Bronchial epithelial cell (primary cell): Measurements from ENCODE around the gene PDE4C. TPM values are rescaled to one million over a fixed set of nuclear protein-coding genes. Genes with fewer than 3 reads are reported as not detected.
"Not testable (repeated sequence)": the region's sequence is repeated elsewhere in the genome, so short reads cannot be mapped to it uniquely, and the experiment has no call there.

Experiments used
- DNase-seq: peaks from one replicate; pipeline ENCODE4 v3.0.0-alpha.2; 2010; ENCODE audit warnings: low read depth
- FAIRE-seq: peaks from 2 replicates; lab custom pipeline; 2011; peaks lifted over from hg19 to GRCh38; lab: Jason Lieb, UNC
- H3K27me3 ChIP-seq: 2 replicates; pipeline ENCODE4 v1.5.1; 2011; ENCODE audit warnings: low read length; ENCODE audit not compliant: control insufficient read depth, insufficient read depth
- H3K36me3 ChIP-seq: 2 replicates; pipeline ENCODE4 v1.5.1; 2011; ENCODE audit warnings: low read length; ENCODE audit not compliant: control insufficient read depth, insufficient read depth
- H3K4me3 ChIP-seq: 2 replicates; pipeline ENCODE4 v1.5.1; 2011; ENCODE audit warnings: mild to moderate bottlenecking, low read depth, low read length, control low read depth
- total RNA-seq: library from RNA; depleted of rRNA; stranded (reverse); fragments of >200 nt; gene quantifications from 2 replicates; pipeline ENCODE4 v1.2.1, GENCODE V29; 2014
- TF ChIP-seq, protein P1 (sequence below): IDR thresholded peaks from 2 replicates; pipeline ENCODE4 v1.5.1; 2011; ENCODE audit warnings: mild to moderate bottlenecking, moderate library complexity, low read length, control low read depth, inconsistent platforms; ENCODE audit not compliant: insufficient read depth, severe bottlenecking

The PDE4C gene
- total RNA-seq, 1 donor from 2014 or later: 0.26 TPM

DNA sequence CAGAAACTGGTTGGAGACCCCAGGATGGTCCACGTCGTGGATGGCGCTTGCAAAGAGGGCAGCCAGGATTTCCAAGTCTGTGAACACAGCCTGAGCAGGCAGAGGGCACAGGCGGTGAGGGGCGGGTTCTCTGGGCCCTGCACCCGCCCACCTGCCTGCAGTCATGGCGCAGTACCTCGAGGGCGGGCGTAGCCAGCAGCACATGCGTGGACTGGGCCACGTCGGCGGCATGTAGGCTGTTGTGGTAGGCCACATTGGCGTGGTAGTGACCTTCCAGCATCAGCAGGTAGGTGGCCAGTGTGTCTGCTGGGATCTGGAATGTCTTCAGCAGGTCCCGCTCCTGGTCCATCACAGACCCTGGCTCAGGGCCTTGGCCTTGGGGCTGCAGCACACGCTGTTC, 8.1 kb downstream of the PDE4C start:
- FAIRE-seq (no peak), DNase-seq (no peak)
- Histone ChIP-seq H3K4me3 (no peak overlapping the region), H3K27me3 (peaks cover 3% of the 10 kb centered on the region), H3K36me3 (no peaks in the 10 kb centered on the region)
- TF ChIP-seq, protein P1, sequence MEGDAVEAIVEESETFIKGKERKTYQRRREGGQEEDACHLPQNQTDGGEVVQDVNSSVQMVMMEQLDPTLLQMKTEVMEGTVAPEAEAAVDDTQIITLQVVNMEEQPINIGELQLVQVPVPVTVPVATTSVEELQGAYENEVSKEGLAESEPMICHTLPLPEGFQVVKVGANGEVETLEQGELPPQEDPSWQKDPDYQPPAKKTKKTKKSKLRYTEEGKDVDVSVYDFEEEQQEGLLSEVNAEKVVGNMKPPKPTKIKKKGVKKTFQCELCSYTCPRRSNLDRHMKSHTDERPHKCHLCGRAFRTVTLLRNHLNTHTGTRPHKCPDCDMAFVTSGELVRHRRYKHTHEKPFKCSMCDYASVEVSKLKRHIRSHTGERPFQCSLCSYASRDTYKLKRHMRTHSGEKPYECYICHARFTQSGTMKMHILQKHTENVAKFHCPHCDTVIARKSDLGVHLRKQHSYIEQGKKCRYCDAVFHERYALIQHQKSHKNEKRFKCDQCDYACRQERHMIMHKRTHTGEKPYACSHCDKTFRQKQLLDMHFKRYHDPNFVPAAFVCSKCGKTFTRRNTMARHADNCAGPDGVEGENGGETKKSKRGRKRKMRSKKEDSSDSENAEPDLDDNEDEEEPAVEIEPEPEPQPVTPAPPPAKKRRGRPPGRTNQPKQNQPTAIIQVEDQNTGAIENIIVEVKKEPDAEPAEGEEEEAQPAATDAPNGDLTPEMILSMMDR: no peak

DNA sequence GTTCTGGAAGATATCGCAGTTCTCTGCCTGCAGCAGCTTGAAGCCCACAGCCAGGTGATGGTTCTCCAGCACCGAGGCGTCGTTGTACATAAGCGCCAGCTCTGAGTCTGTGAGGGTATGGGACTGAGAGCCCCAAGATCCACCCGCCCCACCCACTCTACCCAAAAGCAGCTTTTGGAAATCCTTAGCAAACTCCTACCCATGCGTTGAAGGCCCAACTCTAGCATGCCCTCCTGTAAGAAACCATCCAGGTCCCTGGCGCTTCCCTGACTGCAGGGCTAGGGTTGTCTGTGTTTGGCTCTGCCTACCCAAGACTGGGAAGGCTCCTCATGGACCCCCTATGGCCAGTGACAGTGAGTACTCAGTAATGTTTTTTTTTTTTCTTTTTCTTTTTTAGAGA, 9.4 kb downstream of the PDE4C start:
- DNase-seq (no peak), FAIRE-seq (no peak)
- Histone ChIP-seq H3K36me3 (no peaks in the 10 kb centered on the region), H3K27me3 (peaks cover 3% of the 10 kb centered on the region), H3K4me3 (no peak overlapping the region)
- TF ChIP-seq, protein P1: no peak

GRCh38 chr19:18214779-18215433, 11.3 kb downstream of the PDE4C start:
- H3K36me3 ChIP-seq: no peaks in the 10 kb centered on the region
- no peak overlapping the region for H3K4me3 ChIP-seq
- DNase-seq (peak; percentile 65), FAIRE-seq (no peak)
- TF ChIP-seq, protein P1: no peak
- peaks cover 3% of the 10 kb centered on the region for H3K27me3 ChIP-seq

GRCh38 chr19:18211683-18212082, 14.6 kb downstream of the PDE4C start:
- Histone ChIP-seq H3K36me3 (no peaks in the 10 kb centered on the region), H3K4me3 (no peak overlapping the region), H3K27me3 (no peaks in the 10 kb centered on the region)
- TF ChIP-seq, protein P1: no peak
- FAIRE-seq: no peak
- DNase-seq: no peak

- DNase-seq: not testable (repeated sequence)
These were observed 16.3 kb downstream of the PDE4C start for GRCh38 chr19:18209912-18210311.

GRCh38 chr19:18208098-18208951, 17.9 kb downstream of the PDE4C start:
- no peak for FAIRE-seq
- TF ChIP-seq, protein P1: peak; percentile 54
- H3K36me3 ChIP-seq: no peaks in the 10 kb centered on the region
- DNase-seq: no peak
- H3K27me3 ChIP-seq: no peaks in the 10 kb centered on the region
- H3K4me3 ChIP-seq: no peak overlapping the region

More at GRCh38 chr19:18209912-18210311, 16.3 kb downstream of the PDE4C start:
- FAIRE-seq, H3K4me3 ChIP-seq, H3K27me3 ChIP-seq, H3K36me3 ChIP-seq: not testable (repeated sequence)
